Vagina (tissue), 2 donors: ENCODE measurements around the gene ZBTB16. TPM values are rescaled to one million over a fixed set of nuclear protein-coding genes. Genes with fewer than 3 reads are reported as not detected.

ENCODE experiments used
- DNase-seq, 2 donors: peaks; one replicate each; pipeline ENCODE4 v3.0.0-alpha.2; 2017; ENCODE audit errors: extremely low spot score in 2 of 2
- H3K27ac ChIP-seq: fragments of 200-600 bp; sonication (generic); one replicate; pipeline ENCODE4 v1.5.1; 2019
- H3K27me3 ChIP-seq: fragments of 200-600 bp; sonication (generic); one replicate; pipeline ENCODE4 v1.5.1; 2019
- H3K36me3 ChIP-seq, 2 donors: fragments of 200-600 bp; sonication (generic); one replicate each; pipeline ENCODE4 v1.5.1; 2017 to 2019
- H3K4me1 ChIP-seq: fragments of 200-600 bp; sonication (generic); one replicate; pipeline ENCODE4 v1.5.1; 2019
- H3K4me3 ChIP-seq, 2 donors: fragments of 200-600 bp; sonication (generic); 1 replicate in 1 of 2; 2 replicates in 1 of 2; pipeline ENCODE4 v1.5.1; 2016 to 2019
- H3K9me3 ChIP-seq: fragments of 200-600 bp; sonication (generic); one replicate; pipeline ENCODE4 v1.5.1; 2019
- CTCF ChIP-seq, 3 experiments: fragments of 450-650 bp in 2 of 3; fragments of 200-600 bp in 1 of 3; sonication (generic) in 1 of 3; IDR thresholded peaks; one replicate each; pipeline ENCODE4 v1.5.1; 2017 to 2019; ENCODE audit warnings: antibody characterized with exemption in 3 of 3, mild to moderate bottlenecking in 2 of 3, moderate library complexity in 2 of 3
- POLR2A ChIP-seq, 2 donors: fragments of 450-650 bp; IDR thresholded peaks; one replicate each; pipeline ENCODE4 v1.6.1; 2017; ENCODE audit warnings: antibody characterized with exemption in 2 of 2, mild to moderate bottlenecking in 2 of 2, moderate library complexity in 2 of 2
- POLR2AphosphoS5 ChIP-seq, 2 donors: sonication (generic); formaldehyde crosslinking; IDR thresholded peaks; one replicate each; pipeline ENCODE4 v1.9.0; 2017; ENCODE audit warnings: antibody characterized with exemption in 2 of 2, mild to moderate bottlenecking in 2 of 2, low read depth in 1 of 2; ENCODE audit not compliant: insufficient read depth in 1 of 2
- intact Hi-C: fragments of 100-400 bp; cut with DNase I; formaldehyde crosslinking; loops from one replicate; pipeline ENCODE4 v1.15.1; 2023
- total RNA-seq: library from RNA; depleted of rRNA; stranded (reverse); fragments of >200 nt; gene quantifications from one replicate; pipeline ENCODE4 v1.2.3, GENCODE V29; 2016

ZBTB16 gene
- total RNA-seq, 1 donor from 2014 or later, result 243 TPM

- peaks cover 0 to 39% of the 10 kb centered on the region in 2 donors for H3K36me3 ChIP-seq
- H3K9me3 ChIP-seq, result no peaks in the 10 kb centered on the region
- H3K27ac ChIP-seq, result peak overlapping the region; percentile 84
- intact Hi-C loops, result loop anchor here (5.0 kb wide), 1 partner anchor 32 kb away; no protein-coding TSS in a partner anchor
- H3K4me1 ChIP-seq, result peaks cover 75% of the 10 kb centered on the region
- TF ChIP-seq CTCF (IDR thresholded peaks at IDR 0.05) (no peak), POLR2A (IDR thresholded peaks at IDR 0.05) (no peak), POLR2AphosphoS5 (IDR thresholded peaks at IDR 0.05; ENCODE audit: insufficient read depth in 1 of 2, low read depth in 1 of 2) (no peak)
- no peak for DNase-seq
- H3K27me3 ChIP-seq, result no peaks in the 10 kb centered on the region
- no peak overlapping the region for H3K4me3 ChIP-seq
Observed at GRCh38 chr11:114194702-114195101, 135.2 kb downstream of the ZBTB16 start.

- Histone ChIP-seq H3K36me3 (peaks cover 0 to 34% of the 10 kb centered on the region in 2 donors), H3K27me3 (no peaks in the 10 kb centered on the region), H3K4me3 (no peak overlapping the region), H3K27ac (peak overlapping the region; percentile 84), H3K4me1 (peaks cover 75% of the 10 kb centered on the region), H3K9me3 (no peaks in the 10 kb centered on the region)
- no peak for DNase-seq
- intact Hi-C loops, result loop anchor here (5.0 kb wide), 1 partner anchor 33 kb away; no protein-coding TSS in a partner anchor
- no peak for TF ChIP-seq CTCF (IDR thresholded peaks at IDR 0.05)
- peak in 1 of 2 donors; percentile 12 for TF ChIP-seq POLR2AphosphoS5 (IDR thresholded peaks at IDR 0.05; ENCODE audit: insufficient read depth in 1 of 2, low read depth in 1 of 2)
Observed at GRCh38 chr11:114195151-114195550, 135.6 kb downstream of the ZBTB16 start.

GRCh38 chr11:114195981-114196731 is 136.6 kb downstream of the ZBTB16 start:
- TF ChIP-seq CTCF (IDR thresholded peaks at IDR 0.05) (no peak), POLR2A (IDR thresholded peaks at IDR 0.05) (no peak), POLR2AphosphoS5 (IDR thresholded peaks at IDR 0.05; ENCODE audit: insufficient read depth in 1 of 2, low read depth in 1 of 2) (peak in 1 of 2 donors; percentile 56)
- Histone ChIP-seq H3K9me3 (no peaks in the 10 kb centered on the region), H3K4me1 (peaks cover 85% of the 10 kb centered on the region), H3K4me3 (no peak overlapping the region), H3K36me3 (peaks cover 0 to 25% of the 10 kb centered on the region in 2 donors), H3K27me3 (no peaks in the 10 kb centered on the region), H3K27ac (peak overlapping the region; percentile 84)
- DNase-seq, result no peak
- intact Hi-C loops, result loop anchor here (5.0 kb wide), 1 partner anchor 34 kb away; no protein-coding TSS in a partner anchor

GRCh38 chr11:114196997-114197703 is 137.6 kb downstream of the ZBTB16 start:
- TF ChIP-seq POLR2A (IDR thresholded peaks at IDR 0.05), result no peak
- TF ChIP-seq POLR2AphosphoS5 (IDR thresholded peaks at IDR 0.05; ENCODE audit: insufficient read depth in 1 of 2, low read depth in 1 of 2), result no peak
- TF ChIP-seq CTCF (IDR thresholded peaks at IDR 0.05), result no peak
- peaks cover 87% of the 10 kb centered on the region for H3K4me1 ChIP-seq
- no peaks in the 10 kb centered on the region for H3K27me3 ChIP-seq
- peaks cover 0 to 17% of the 10 kb centered on the region in 2 donors for H3K36me3 ChIP-seq
- DNase-seq, result no peak
- peak overlapping the region in 1 of 2 donors; percentile 5 for H3K4me3 ChIP-seq
- intact Hi-C loops, result loop anchor here (5.0 kb wide), 1 partner anchor 35 kb away; no protein-coding TSS in a partner anchor
- no peaks in the 10 kb centered on the region for H3K9me3 ChIP-seq
- H3K27ac ChIP-seq, result peak overlapping the region; percentile 84
